ENCODE data around the gene HAPLN2.

DNA sequence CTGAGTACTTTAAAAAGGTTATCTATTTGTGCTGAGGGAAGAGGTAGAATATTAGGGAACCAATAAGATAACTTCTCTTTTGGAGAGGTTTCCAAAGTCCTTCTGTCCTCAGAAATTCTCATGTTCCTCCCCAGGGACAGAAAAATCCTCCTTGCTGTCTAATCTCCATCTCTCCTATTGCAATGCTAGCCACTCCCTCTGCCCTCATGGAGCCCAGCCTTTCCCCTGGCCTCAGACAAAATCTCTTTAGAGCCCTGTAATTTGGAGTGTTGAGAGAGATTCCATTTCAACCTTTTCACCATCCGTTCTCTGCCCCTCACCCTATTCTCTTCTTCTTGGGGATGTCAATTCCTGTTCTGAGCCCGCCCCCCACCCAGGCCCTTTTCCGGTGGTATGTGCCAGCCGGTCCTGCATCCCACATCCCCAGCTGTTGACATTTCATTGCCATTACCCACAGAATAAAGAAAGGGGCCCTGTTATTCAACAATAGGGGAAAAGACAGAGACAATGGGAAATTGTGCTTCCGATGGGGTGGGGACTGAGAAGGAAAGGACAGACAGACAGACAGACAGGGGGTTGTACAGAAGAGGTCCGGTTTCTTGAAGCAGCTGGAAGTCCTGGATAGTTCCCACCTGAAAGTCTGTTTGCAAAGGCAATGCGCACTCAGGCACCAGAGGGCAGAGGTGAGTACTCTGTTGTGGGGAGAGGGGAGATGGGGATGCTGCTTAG lies at the start of gene HAPLN2:
- TF ChIP-seq, protein P1, sequence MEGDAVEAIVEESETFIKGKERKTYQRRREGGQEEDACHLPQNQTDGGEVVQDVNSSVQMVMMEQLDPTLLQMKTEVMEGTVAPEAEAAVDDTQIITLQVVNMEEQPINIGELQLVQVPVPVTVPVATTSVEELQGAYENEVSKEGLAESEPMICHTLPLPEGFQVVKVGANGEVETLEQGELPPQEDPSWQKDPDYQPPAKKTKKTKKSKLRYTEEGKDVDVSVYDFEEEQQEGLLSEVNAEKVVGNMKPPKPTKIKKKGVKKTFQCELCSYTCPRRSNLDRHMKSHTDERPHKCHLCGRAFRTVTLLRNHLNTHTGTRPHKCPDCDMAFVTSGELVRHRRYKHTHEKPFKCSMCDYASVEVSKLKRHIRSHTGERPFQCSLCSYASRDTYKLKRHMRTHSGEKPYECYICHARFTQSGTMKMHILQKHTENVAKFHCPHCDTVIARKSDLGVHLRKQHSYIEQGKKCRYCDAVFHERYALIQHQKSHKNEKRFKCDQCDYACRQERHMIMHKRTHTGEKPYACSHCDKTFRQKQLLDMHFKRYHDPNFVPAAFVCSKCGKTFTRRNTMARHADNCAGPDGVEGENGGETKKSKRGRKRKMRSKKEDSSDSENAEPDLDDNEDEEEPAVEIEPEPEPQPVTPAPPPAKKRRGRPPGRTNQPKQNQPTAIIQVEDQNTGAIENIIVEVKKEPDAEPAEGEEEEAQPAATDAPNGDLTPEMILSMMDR (IDR thresholded peaks at IDR 0.05): peak in 3 of 4 donors; percentile 22 to 36 (median 31)
- no peak for TF ChIP-seq POLR2A (IDR thresholded peaks at IDR 0.05)
